HG02884 (cell line): ENCODE results near the gene SNX22.

Experiments
- ATAC-seq: cut with Tn5 transposase; IDR thresholded peaks from one replicate; pipeline ENCODE4 v1.9.1; 2021; ENCODE audit warnings: mild to moderate bottlenecking, moderate library complexity; ENCODE audit not compliant: unreplicated experiment

SNX22 gene

GRCh38 chr15:64155802-64156651 is 4.5 kb downstream of the SNX22 start:
- no peak for ATAC-seq

GRCh38 chr15:64156652-64157331 is 5.3 kb downstream of the SNX22 start:
- ATAC-seq, result no peak

GRCh38 chr15:64157599-64158125 is 6.1 kb downstream of the SNX22 start:
- no peak for ATAC-seq

- ATAC-seq, result no peak
Measured at GRCh38 chr15:64158363-64159134, 7.0 kb downstream of the SNX22 start.

GRCh38 chr15:64161688-64162477 is 10.4 kb downstream of the SNX22 start:
- ATAC-seq, result no peak

- peak; percentile 6 for ATAC-seq
Measured at GRCh38 chr15:64162478-64162868, 10.9 kb downstream of the SNX22 start.

- peak; percentile 81 for ATAC-seq
Measured at GRCh38 chr15:64162869-64163658, 11.5 kb downstream of the SNX22 start, which contains the start of gene PPIB. Gene PPIB (minus strand): TSS chr15:64163022. CDS start chr15:64162986, 36 bp downstream.

- no peak for ATAC-seq
Measured at GRCh38 chr15:64163659-64164362, 12.3 kb downstream of the SNX22 start.

GRCh38 chr15:64164436-64164835 is 12.9 kb downstream of the SNX22 start:
- no peak for ATAC-seq

- no peak for ATAC-seq
Measured at GRCh38 chr15:64166102-64166890, 14.8 kb downstream of the SNX22 start.

GRCh38 chr15:64180235-64180824 is 28.8 kb downstream of the SNX22 start:
- ATAC-seq, result no peak

GRCh38 chr15:64182859-64183370 is 31.4 kb downstream of the SNX22 start:
- no peak for ATAC-seq

- no peak for ATAC-seq
Measured at GRCh38 chr15:64185146-64185911, 33.8 kb downstream of the SNX22 start.

GRCh38 chr15:64187396-64188191 is 36.1 kb downstream of the SNX22 start:
- ATAC-seq, result no peak

GRCh38 chr15:64191971-64192830 is 40.7 kb downstream of the SNX22 start:
- no peak for ATAC-seq
